GM12878 (cell line): ENCODE results near the gene CEP120. TPM values are rescaled to one million over a fixed set of nuclear protein-coding genes. Genes with fewer than 3 reads are reported as not detected.

Experiments
- ATAC-seq: fragments of 200-7000 bp; cut with Tn5 transposase; 3 replicates; pipeline ENCODE4 v1.9.1; 2020; ENCODE audit warnings: mild to moderate bottlenecking, moderate library complexity
- BruUV-seq: library from RNA; stranded (reverse); fragments of 400-500 nt; replicated peaks from 2 replicates; lab custom pipeline; 2021; lab: Mats Ljungman, UMichigan
- CTCF ChIA-PET: fragments of 300-600 bp; sonication (Branson Sonifier 250); formaldehyde crosslinking; extraction: SDS; loops from one replicate; lab custom pipeline; 2021; ENCODE audit warnings: inconsistent platforms; lab: Yijun Ruan, JAX
- POLR2A ChIA-PET: fragments of 350-600 bp; formaldehyde crosslinking; extraction: SDS; loops from one replicate; lab custom pipeline; 2021; ENCODE audit warnings: inconsistent platforms; lab: Charles Lee
- RAD21 ChIA-PET: fragments of 300-600 bp; sonication (Branson Sonifier 250); formaldehyde crosslinking; loops from one replicate; lab custom pipeline; 2023; ENCODE audit warnings: antibody characterized with exemption; ENCODE audit not compliant: unreplicated experiment; lab: Charles Lee
- SMC1A ChIA-PET: fragments of 300-600 bp; sonication (Branson Sonifier 250); formaldehyde crosslinking; loops from one replicate; lab custom pipeline; 2023; ENCODE audit not compliant: unreplicated experiment, uncharacterized antibody; lab: Charles Lee
- DNase-seq: peaks from one replicate; pipeline ENCODE4 v3.0.0-alpha.2; 2011; ENCODE audit warnings: low read depth, low spot score
- FAIRE-seq: peaks from 3 replicates; lab custom pipeline; 2011; peaks lifted over from hg19 to GRCh38; lab: Jason Lieb, UNC
- H2AFZ ChIP-seq: 2 replicates; pipeline ENCODE4 v1.6.0; 2011; ENCODE audit warnings: low read depth, low read length, control low read depth; ENCODE audit not compliant: control insufficient read depth
- H3K27ac ChIP-seq: 2 replicates; pipeline ENCODE4 v1.5.1; 2011; ENCODE audit warnings: control low read depth; ENCODE audit not compliant: control insufficient read depth, insufficient read depth
- H3K27me3 ChIP-seq, 2 experiments: replicated peaks in 1 of 2; 2 replicates each; pipeline versions ENCODE4 v1.6.0 to v1.6.1; 2011; ENCODE audit warnings: low read length in 1 of 2; ENCODE audit not compliant: control insufficient read depth in 2 of 2, insufficient read depth in 2 of 2
- H3K36me3 ChIP-seq, 2 experiments: 2 replicates each; pipeline ENCODE4 v1.5.1; 2011; ENCODE audit warnings: low read length in 1 of 2; ENCODE audit not compliant: control insufficient read depth in 2 of 2, insufficient read depth in 2 of 2
- H3K4me1 ChIP-seq: 2 replicates; pipeline ENCODE4 v1.6.1; 2011; ENCODE audit warnings: mild to moderate bottlenecking, low read length, moderate library complexity, mixed read lengths; ENCODE audit not compliant: control insufficient read depth, insufficient read depth
- H3K4me2 ChIP-seq: 2 replicates; pipeline ENCODE4 v1.6.0; 2011; ENCODE audit warnings: control low read depth; ENCODE audit not compliant: control insufficient read depth, insufficient read depth
- H3K4me3 ChIP-seq: fragments of 200-600 bp; sonication (generic); 2 replicates; pipeline ENCODE4 v1.5.1; 2016
- H3K79me2 ChIP-seq: 2 replicates; pipeline ENCODE4 v1.6.0; 2011; ENCODE audit warnings: low read length; ENCODE audit not compliant: control insufficient read depth, insufficient read depth
- H3K9ac ChIP-seq: 2 replicates; pipeline ENCODE4 v1.8.0; 2011; ENCODE audit warnings: low read length, control low read depth, mixed read lengths; ENCODE audit not compliant: control insufficient read depth, insufficient read depth
- H3K9me3 ChIP-seq: replicated peaks from 3 replicates; pipeline ENCODE4 v1.5.1; 2011; ENCODE audit warnings: mild to moderate bottlenecking, low read length; ENCODE audit not compliant: control insufficient read depth, insufficient read depth
- H4K20me1 ChIP-seq: 2 replicates; pipeline ENCODE4 v1.6.0; 2011; ENCODE audit not compliant: control insufficient read depth, insufficient read depth
- GABPA ChIP-seq: IDR thresholded peaks from 2 replicates; pipeline ENCODE4 v1.6.1; 2014; ENCODE audit warnings: antibody characterized with exemption, low read depth, mild to moderate bottlenecking, inconsistent platforms
- MLLT1 ChIP-seq: fragments of 450-650 bp; IDR thresholded peaks from 2 replicates; pipeline ENCODE4 v1.6.1; 2016; ENCODE audit warnings: mild to moderate bottlenecking
- PAX8 ChIP-seq: fragments of 450-650 bp; IDR thresholded peaks from 2 replicates; pipeline ENCODE4 v1.6.1; 2017; ENCODE audit warnings: mild to moderate bottlenecking, moderate library complexity
- SMARCA5 ChIP-seq: fragments of 450-650 bp; IDR thresholded peaks from 2 replicates; pipeline ENCODE4 v1.6.1; 2017; ENCODE audit warnings: mild to moderate bottlenecking
- WGBS: methylation state at CpG from one replicate; pipeline ENCODE4 v1.1.6; 2016; ENCODE audit warnings: low lambda C conversion rate; ENCODE audit not compliant: insufficient replicate concordance, insufficient coverage; ENCODE audit errors: missing lambda C conversion rate; 5-methylcytosine and 5-hydroxymethylcytosine counted together
- in situ Hi-C: fragments of 300-500 bp; cut with MboI; formaldehyde crosslinking; loops from 9 replicates; pipeline ENCODE4 v1.14.3; 2018; ENCODE audit warnings: mixed read lengths
- intact Hi-C: fragments of 100-400 bp; cut with micrococcal nuclease; formaldehyde crosslinking; loops from one replicate; pipeline ENCODE4 v1.14.2; 2022; ENCODE audit not compliant: unreplicated experiment
- polyA plus RNA-seq, 11 experiments: library from polyadenylated mRNA; depleted of rRNA in 4 of 11; unstranded in 6 of 11; stranded (reverse) in 5 of 11; fragments of >200 nt; fragmentation: Nextera tagmentation in 4 of 11; fragmentation: Illumina TruSeq in 1 of 11; extraction: Ambion mirVana in 4 of 11; extraction: Trizol in 1 of 11; gene quantifications; 1 replicate in 1 of 11; 2 replicates in 10 of 11; pipeline versions ENCODE4 v1.2.1 to v1.2.3, GENCODE V29; 2011 to 2016; ENCODE audit warnings: inconsistent platforms in 2 of 11, missing spikeins in 2 of 11, low read depth in 1 of 11
- total RNA-seq, 4 experiments: library from RNA; depleted of rRNA in 3 of 4; stranded (reverse); fragments of >200 nt in 3 of 4; fragmentation: Illumina TruSeq in 1 of 4; extraction: Trizol in 1 of 4; gene quantifications; 2 replicates each; pipeline versions ENCODE4 v1.2.1 to v1.2.3, GENCODE V29; 2013 to 2021
- TF ChIP-seq, protein P1 (sequence below): IDR thresholded peaks from 2 replicates; pipeline ENCODE4 v1.6.1; 2012; ENCODE audit warnings: low read depth, low read length, improper control_type of control experiment

CEP120 gene
- total and polyA plus RNA-seq, 10 of the 15 experiments (the other 5 are each of a cell fraction or from before 2014, with no cell fraction given): 4.1 to 23.0 (median 13.1) TPM

DNA sequence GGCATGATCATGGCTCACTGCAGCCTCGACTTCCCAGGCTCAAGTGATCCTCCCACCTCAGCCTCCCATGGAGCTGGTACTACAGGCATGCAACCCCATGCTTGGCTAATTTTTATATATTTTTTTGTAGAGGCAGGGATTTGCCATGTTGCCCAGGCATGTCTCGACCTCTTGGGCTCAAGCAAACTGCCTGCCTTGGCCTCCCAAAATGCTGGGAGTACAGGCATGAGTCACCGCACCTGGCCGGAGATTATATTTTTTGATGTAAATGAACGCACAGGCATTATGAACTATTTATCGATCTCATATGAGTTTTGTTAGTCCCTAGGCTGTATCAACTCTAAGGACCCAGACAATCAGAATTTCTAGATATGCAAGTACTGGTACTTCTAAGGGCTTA is 25.5 kb upstream of the CEP120 start:
- H3K9me3 ChIP-seq: no peaks in the 10 kb centered on the region
- H3K36me3 ChIP-seq: no peaks in the 10 kb centered on the region
- WGBS: 41% methylated on average over 6 of the region's 6 CpGs
- no TSS peak for BruUV-seq
- no peaks in the 10 kb centered on the region for H3K79me2 ChIP-seq
- H3K4me3 ChIP-seq: no peak overlapping the region
- H3K27me3 ChIP-seq: no peaks in the 10 kb centered on the region
- intact Hi-C loops (loop anchor here (1.0 to 5.0 kb wide), 3 partner anchors 25 to 99 kb away; partner anchors contain the start of genes CEP120 and CSNK1G3), in situ Hi-C loops (loop anchor here (10.0 kb wide), 1 partner anchor 66 kb away; the partner anchor contains the start of gene CSNK1G3)
- FAIRE-seq: no peak
- ATAC-seq: no peak
- peak overlapping the region; percentile 30 for H3K4me2 ChIP-seq
- H4K20me1 ChIP-seq: no peaks in the 10 kb centered on the region
- CTCF ChIA-PET: interaction anchor here (0.9 to 1.6 kb wide), 5 partner anchors 25 to 162 kb away, joined by 3 to 12 read pairs (median 4); partner anchors contain the start of gene CEP120
- SMC1A ChIA-PET: interaction anchor here (1.0 to 3.0 kb wide), 5 partner anchors 13 to 100 kb away, joined by 3 to 20 read pairs (median 7); partner anchors contain the start of gene CEP120
- no peak overlapping the region; the same call in 1 of the 2 replicates for H3K27ac ChIP-seq
- H3K4me1 ChIP-seq: peaks cover 32% of the 10 kb centered on the region
- DNase-seq: no peak
- POLR2A ChIA-PET: no interaction called here
- H2AFZ ChIP-seq: no peak overlapping the region
- RAD21 ChIA-PET: interaction anchor here (1.1 to 1.2 kb wide), 3 partner anchors 25 to 101 kb away, joined by 3 to 4 read pairs (median 3); partner anchors contain the start of gene CEP120
- TF ChIP-seq PAX8: no peak
- TF ChIP-seq SMARCA5: 0 out of 2 replicates have a peak, but pooled peaks have one; percentile 54
- TF ChIP-seq, protein P1, sequence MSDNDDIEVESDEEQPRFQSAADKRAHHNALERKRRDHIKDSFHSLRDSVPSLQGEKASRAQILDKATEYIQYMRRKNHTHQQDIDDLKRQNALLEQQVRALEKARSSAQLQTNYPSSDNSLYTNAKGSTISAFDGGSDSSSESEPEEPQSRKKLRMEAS: no peak
- no peak for TF ChIP-seq MLLT1
- no peak for TF ChIP-seq GABPA
- H3K9ac ChIP-seq: no peak overlapping the region
